HG03460 (cell line): Measurements from ENCODE around the gene SRSF10.

Experiments used
- ATAC-seq: cut with Tn5 transposase; IDR thresholded peaks from one replicate; pipeline ENCODE4 v1.9.1; 2021; ENCODE audit not compliant: unreplicated experiment

The SRSF10 gene

GRCh38 chr1:23914921-23915320 is 65.2 kb downstream of the SRSF10 start:
- no peak for ATAC-seq
